HepG2 (cell line): ENCODE measurements around the gene CFAP43. TPM values are rescaled to one million over a fixed set of nuclear protein-coding genes. Genes with fewer than 3 reads are reported as not detected.
"Not testable (repeated sequence)": the region's sequence is repeated elsewhere in the genome, so short reads cannot be mapped to it uniquely, and the experiment has no call there.

Source experiments
- ATAC-seq: fragments of 200-7000 bp; cut with Tn5 transposase; 3 replicates; pipeline ENCODE4 v1.9.1; 2020; ENCODE audit warnings: mild to moderate bottlenecking, moderate library complexity
- BruUV-seq: library from RNA; stranded (reverse); fragments of 400-500 nt; replicated peaks from 2 replicates; lab custom pipeline; 2021; lab: Mats Ljungman, UMichigan
- CTCF ChIA-PET: fragments of 300-600 bp; formaldehyde crosslinking; extraction: SDS; loops from one replicate; lab custom pipeline; 2021; ENCODE audit warnings: low total read pairs, inconsistent platforms, low intra/inter-chr PET ratio; lab: Yijun Ruan, JAX
- POLR2A ChIA-PET: fragments of 350-600 bp; sonication (Branson Sonifier 250); formaldehyde crosslinking; loops from one replicate; lab custom pipeline; 2020; ENCODE audit warnings: antibody characterized with exemption, inconsistent platforms; lab: Yijun Ruan, JAX
- DNase-seq: peaks from one replicate; pipeline ENCODE4 v3.0.0-alpha.2; 2015; ENCODE audit warnings: low spot score
- FAIRE-seq: peaks from 3 replicates; lab custom pipeline; 2011; peaks lifted over from hg19 to GRCh38; lab: Jason Lieb, UNC
- H2AFZ ChIP-seq: one replicate; pipeline ENCODE4 v1.6.1; 2011; ENCODE audit warnings: low read length, inconsistent platforms
- H3K27ac ChIP-seq: fragments of 300-600 bp; 3 replicates; pipeline ENCODE4 v1.8.0; 2011; ENCODE audit warnings: mixed run types, mild to moderate bottlenecking, mixed read lengths, low read length, inconsistent platforms; ENCODE audit not compliant: insufficient read depth; ENCODE audit errors: extremely low read length
- H3K27me3 ChIP-seq, 2 experiments: fragments of 200-600 bp in 1 of 2; 2 replicates in 1 of 2; 3 replicates in 1 of 2; pipeline versions ENCODE4 v1.6.0 to v1.8.0; 2011; ENCODE audit warnings: low read length in 2 of 2, mild to moderate bottlenecking in 2 of 2, moderate library complexity in 2 of 2, inconsistent platforms in 1 of 2; ENCODE audit not compliant: insufficient read depth in 2 of 2, control insufficient read depth in 1 of 2
- H3K36me3 ChIP-seq, 2 experiments: fragments of 200-600 bp in 1 of 2; replicated peaks in 1 of 2; 2 replicates in 1 of 2; 3 replicates in 1 of 2; pipeline versions ENCODE4 v1.5.1 to v1.8.0; 2011; ENCODE audit warnings: low read length in 2 of 2, inconsistent platforms in 1 of 2; ENCODE audit not compliant: insufficient read depth in 2 of 2, control insufficient read depth in 1 of 2
- H3K4me1 ChIP-seq: 2 replicates; pipeline ENCODE4 v1.5.1; 2012; ENCODE audit warnings: low read length, inconsistent platforms; ENCODE audit not compliant: insufficient read depth
- H3K4me2 ChIP-seq: 2 replicates; pipeline ENCODE4 v1.6.0; 2011; ENCODE audit warnings: low read depth, low read length, inconsistent platforms
- H3K4me3 ChIP-seq, 3 experiments: fragments of 200-600 bp in 1 of 3; sonication (generic), shearing (Covaris generic) in 1 of 3; replicated peaks in 1 of 3; 2 replicates each; pipeline ENCODE4 v1.5.1; 2011 to 2016; ENCODE audit warnings: low read length in 3 of 3, inconsistent platforms in 2 of 3, low read depth in 2 of 3, mild to moderate bottlenecking in 2 of 3, control low read depth in 1 of 3, mixed read lengths in 1 of 3; ENCODE audit not compliant: insufficient read depth in 1 of 3
- H3K79me2 ChIP-seq: one replicate; pipeline ENCODE4 v1.6.1; 2011; ENCODE audit warnings: low read length, inconsistent platforms; ENCODE audit not compliant: insufficient read depth
- H3K9ac ChIP-seq: 2 replicates; pipeline ENCODE4 v1.6.0; 2011; ENCODE audit warnings: mild to moderate bottlenecking, low read depth, low read length, inconsistent platforms; ENCODE audit not compliant: insufficient read depth
- H3K9me3 ChIP-seq: 2 replicates; pipeline ENCODE4 v1.5.1; 2012; ENCODE audit warnings: mild to moderate bottlenecking, low read length
- H4K20me1 ChIP-seq: 2 replicates; pipeline ENCODE4 v1.6.0; 2011; ENCODE audit warnings: inconsistent platforms, mild to moderate bottlenecking, low read length, moderate library complexity; ENCODE audit not compliant: insufficient read depth
- ATF7 ChIP-seq, 2 experiments: fragments of 450-650 bp in 1 of 2; sonication (generic) in 1 of 2; formaldehyde crosslinking in 1 of 2; IDR thresholded peaks; 2 replicates each; pipeline versions ENCODE4 v1.4.0 to v1.6.1; 2016 to 2020; ENCODE audit warnings: antibody characterized with exemption in 1 of 2, mild to moderate bottlenecking in 1 of 2, missing genetic modification reagents in 1 of 2
- CEBPB ChIP-seq: IDR thresholded peaks from 2 replicates; pipeline ENCODE4 v1.6.1; 2011; ENCODE audit warnings: low read depth, low read length, improper control_type of control experiment, borderline replicate concordance
- CEBPG ChIP-seq: IDR thresholded peaks from 2 replicates; pipeline ENCODE4 v1.6.1; 2016
- IRF2 ChIP-seq: IDR thresholded peaks from 2 replicates; pipeline ENCODE4 v1.6.1; 2018; ENCODE audit warnings: missing genetic modification reagents, missing compliant biosample characterization
- MEIS1 ChIP-seq: sonication (generic); formaldehyde crosslinking; IDR thresholded peaks from 2 replicates; pipeline ENCODE4 v1.9.0; 2021; ENCODE audit warnings: mild to moderate bottlenecking, missing genetic modification reagents, moderate library complexity, borderline replicate concordance
- MIXL1 ChIP-seq: IDR thresholded peaks from 2 replicates; pipeline ENCODE4 v1.6.1; 2016
- NFE2 ChIP-seq: sonication (generic); formaldehyde crosslinking; IDR thresholded peaks from 2 replicates; pipeline ENCODE4 v1.4.0; 2020; ENCODE audit warnings: missing genetic modification reagents
- NFYC ChIP-seq: IDR thresholded peaks from 2 replicates; pipeline ENCODE4 v1.6.1; 2016; ENCODE audit warnings: missing genetic modification reagents, missing compliant biosample characterization
- SALL1 ChIP-seq: sonication (generic); formaldehyde crosslinking; IDR thresholded peaks from 2 replicates; pipeline ENCODE4 v1.8.0; 2022; ENCODE audit warnings: mild to moderate bottlenecking, missing genetic modification reagents
- ZMYM2 ChIP-seq: sonication (generic); formaldehyde crosslinking; IDR thresholded peaks from 2 replicates; pipeline ENCODE4 v1.8.0; 2022; ENCODE audit warnings: mild to moderate bottlenecking, missing genetic modification reagents
- ZNF383 ChIP-seq: sonication (generic); formaldehyde crosslinking; IDR thresholded peaks from 2 replicates; pipeline ENCODE4 v1.4.0; 2020; ENCODE audit warnings: missing genetic modification reagents, mild to moderate bottlenecking, borderline replicate concordance
- WGBS: methylation state at CpG from one replicate; pipeline ENCODE4 v1.1.6; 2017; ENCODE audit warnings: low lambda C conversion rate; 5-methylcytosine and 5-hydroxymethylcytosine counted together
- in situ Hi-C: cut with HindIII; loops from 2 replicates; pipeline ENCODE4 v1.10.0; 2017; ENCODE audit warnings: low pct_unique_long_range_greater_than_20kb; ENCODE audit not compliant: extremely low pct_ligation_motif_present
- intact Hi-C: fragments of 100-400 bp; cut with micrococcal nuclease; formaldehyde crosslinking; loops from one replicate; pipeline ENCODE4 v1.10.0; 2022; ENCODE audit not compliant: unreplicated experiment
- polyA plus RNA-seq, 8 experiments: library from polyadenylated mRNA; depleted of rRNA in 3 of 8; stranded (reverse) in 7 of 8; unstranded in 1 of 8; fragments of >200 nt; fragmentation: Illumina TruSeq in 4 of 8; extraction: Trizol in 4 of 8; gene quantifications; 2 replicates each; pipeline versions ENCODE4 v1.2.1 to v1.2.3, GENCODE V29; 2011 to 2016; ENCODE audit warnings: low read depth in 4 of 8, missing spikeins in 1 of 8, mixed read lengths in 1 of 8; ENCODE audit not compliant: insufficient read depth in 1 of 8
- total RNA-seq, 5 experiments: library from RNA; depleted of rRNA; stranded (reverse); fragments of >200 nt; fragmentation: Illumina TruSeq; extraction: Trizol; gene quantifications; 2 replicates each; pipeline ENCODE4 v1.2.3, GENCODE V29; 2016; ENCODE audit warnings: low read depth in 1 of 5
- TF ChIP-seq, protein P1 (sequence below): sonication (generic); formaldehyde crosslinking; conservative IDR thresholded peaks from 2 replicates; pipeline ENCODE4 v1.4.0; 2020; ENCODE audit warnings: missing genetic modification reagents

Gene CFAP43
- total and polyA plus RNA-seq, 2 of the 13 experiments (the other 11 are each of a cell fraction or from before 2014, with no cell fraction given), result 0.24 to 0.38 TPM

DNA sequence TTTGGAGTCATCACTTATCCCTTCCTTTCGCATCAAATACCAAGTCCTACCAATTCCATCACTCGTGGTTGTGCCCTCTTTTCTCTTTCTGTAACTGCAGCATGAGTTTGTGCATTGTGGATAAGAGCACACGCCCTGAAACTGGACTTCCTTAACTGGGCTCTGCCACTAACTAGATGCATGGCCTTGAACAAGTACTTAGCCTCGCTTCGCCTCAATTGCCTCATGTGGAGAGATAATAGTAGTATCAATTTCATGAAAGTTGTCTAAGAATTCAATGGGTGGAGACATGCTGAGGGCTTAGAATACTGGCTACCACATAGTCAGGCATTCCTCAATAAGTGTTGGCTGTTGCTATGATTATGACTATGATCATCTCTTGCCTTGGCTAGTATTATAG, 41.5 kb downstream of the CFAP43 start:
- Histone ChIP-seq H4K20me1 (no peaks in the 10 kb centered on the region), H3K27me3 (no peaks in the 10 kb centered on the region; a peak in 1 of 5 replicates), H3K9ac (no peak overlapping the region), H3K36me3 (no peaks in the 10 kb centered on the region), H3K9me3 (no peaks in the 10 kb centered on the region), H3K27ac (no peak overlapping the region), H3K4me3 (no peak overlapping the region), H2AFZ (no peak overlapping the region), H3K79me2 (no peaks in the 10 kb centered on the region), H3K4me1 (no peaks in the 10 kb centered on the region), H3K4me2 (no peak overlapping the region)
- no peak for ATAC-seq
- ChIA-PET CTCF (no interaction called here), POLR2A (no interaction called here)
- 55% methylated on average over 5 of the region's 5 CpGs for WGBS
- DNase-seq, result no peak
- intact Hi-C loops (no loop called here), in situ Hi-C loops (no loop called here)
- no peak for TF ChIP-seq SALL1 (CRISPR knock-in tag)
- no peak for TF ChIP-seq MIXL1 (CRISPR knock-in tag)
- no peak for TF ChIP-seq NFYC (CRISPR knock-in tag)
- TF ChIP-seq NFE2 (CRISPR knock-in tag), result no peak
- no TSS peak for BruUV-seq
- no peak for FAIRE-seq

DNA sequence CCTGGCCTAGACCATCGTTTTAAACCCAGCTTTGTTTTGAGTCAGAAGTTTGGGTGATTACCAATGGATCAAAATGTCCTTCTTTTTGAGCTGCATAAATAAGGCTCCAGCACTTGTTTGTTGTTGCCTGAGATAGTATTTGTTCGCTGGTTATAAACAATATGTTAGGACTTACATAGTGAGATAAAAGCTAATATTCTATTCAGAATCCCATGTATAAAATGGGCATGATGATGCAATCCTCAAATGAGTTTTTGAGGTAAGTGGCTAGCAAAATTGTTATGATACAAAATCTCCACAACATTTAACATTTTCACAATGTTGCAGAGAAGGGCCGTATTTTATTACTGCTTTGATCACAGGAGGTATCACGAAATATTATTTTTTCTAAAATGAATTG, 48.5 kb downstream of the CFAP43 start:
- 18% methylated on average over 4 of the region's 4 CpGs for WGBS
- CTCF ChIA-PET, result no interaction called here
- Histone ChIP-seq H3K4me1 (no peaks in the 10 kb centered on the region), H3K4me2 (no peak overlapping the region), H4K20me1 (no peaks in the 10 kb centered on the region), H2AFZ (no peak overlapping the region), H3K27me3 (peaks cover 1 to 12% of the 10 kb centered on the region in 2 experiments; a peak in 2 of 5 replicates), H3K36me3 (no peaks in the 10 kb centered on the region), H3K9me3 (no peaks in the 10 kb centered on the region), H3K79me2 (no peaks in the 10 kb centered on the region), H3K4me3 (no peak overlapping the region), H3K27ac (no peak overlapping the region), H3K9ac (no peak overlapping the region)
- no TSS peak for BruUV-seq
- in situ Hi-C loops, result no loop called here
- intact Hi-C loops, result no loop called here
- no peak for FAIRE-seq
- POLR2A ChIA-PET, result no interaction called here
- DNase-seq, result no peak
- ATAC-seq, result no peak
- TF ChIP-seq ZMYM2 (CRISPR knock-in tag) (no peak), IRF2 (CRISPR knock-in tag) (no peak), ZNF383 (CRISPR knock-in tag) (no peak), CEBPB (peak; percentile 40; the same call in 1 of the 2 replicates), CEBPG (CRISPR knock-in tag) (no peak), ATF7 (IDR thresholded peaks at IDR 0.05) (peak; percentile 31; the same call in 1 of the 2 replicates), ATF7 (CRISPR knock-in tag; IDR thresholded peaks at IDR 0.05) (no peak), MEIS1 (CRISPR knock-in tag) (no peak)
- TF ChIP-seq, protein P1, sequence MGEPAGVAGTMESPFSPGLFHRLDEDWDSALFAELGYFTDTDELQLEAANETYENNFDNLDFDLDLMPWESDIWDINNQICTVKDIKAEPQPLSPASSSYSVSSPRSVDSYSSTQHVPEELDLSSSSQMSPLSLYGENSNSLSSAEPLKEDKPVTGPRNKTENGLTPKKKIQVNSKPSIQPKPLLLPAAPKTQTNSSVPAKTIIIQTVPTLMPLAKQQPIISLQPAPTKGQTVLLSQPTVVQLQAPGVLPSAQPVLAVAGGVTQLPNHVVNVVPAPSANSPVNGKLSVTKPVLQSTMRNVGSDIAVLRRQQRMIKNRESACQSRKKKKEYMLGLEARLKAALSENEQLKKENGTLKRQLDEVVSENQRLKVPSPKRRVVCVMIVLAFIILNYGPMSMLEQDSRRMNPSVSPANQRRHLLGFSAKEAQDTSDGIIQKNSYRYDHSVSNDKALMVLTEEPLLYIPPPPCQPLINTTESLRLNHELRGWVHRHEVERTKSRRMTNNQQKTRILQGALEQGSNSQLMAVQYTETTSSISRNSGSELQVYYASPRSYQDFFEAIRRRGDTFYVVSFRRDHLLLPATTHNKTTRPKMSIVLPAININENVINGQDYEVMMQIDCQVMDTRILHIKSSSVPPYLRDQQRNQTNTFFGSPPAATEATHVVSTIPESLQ, result no peak

DNA sequence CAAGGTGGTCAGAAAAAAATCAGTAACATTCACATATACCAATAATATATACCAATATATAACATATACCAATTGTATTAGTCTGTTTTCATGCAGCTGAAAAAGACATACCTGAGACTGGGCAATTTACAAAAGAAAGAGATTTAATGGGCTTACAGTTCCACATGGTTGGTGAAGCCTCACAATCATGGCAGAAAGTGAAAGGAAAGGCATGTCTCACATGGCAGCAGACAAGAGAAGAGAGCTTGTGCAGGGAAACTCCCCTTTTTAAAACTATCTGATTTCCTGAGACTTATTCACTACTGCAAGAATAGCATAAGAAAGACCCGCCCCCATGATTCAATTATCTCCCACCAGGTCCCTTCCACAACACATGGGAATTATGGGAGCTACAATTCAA, 58.0 kb downstream of the CFAP43 start:
- intact Hi-C loops, in situ Hi-C loops, H3K4me3 ChIP-seq, H3K9me3 ChIP-seq, DNase-seq, BruUV-seq, POLR2A ChIA-PET, H2AFZ ChIP-seq, H3K27ac ChIP-seq, H3K4me2 ChIP-seq, H3K79me2 ChIP-seq, H4K20me1 ChIP-seq, H3K36me3 ChIP-seq, CTCF ChIA-PET, FAIRE-seq, H3K4me1 ChIP-seq, H3K9ac ChIP-seq, ATAC-seq: not testable (repeated sequence)
- WGBS, result 13% methylated on average over 1 of the region's 1 CpG
- H3K27me3 ChIP-seq, result peaks cover 1 to 10% of the 10 kb centered on the region in 2 experiments; a peak in 2 of 5 replicates
